ACHN (cell line): Measurements from ENCODE around the gene VPS35.

Experiments
- DNase-seq: peaks from one replicate; pipeline ENCODE4 v3.0.0-alpha.2; 2015
- in situ Hi-C: cut with HindIII; loops from 2 replicates; pipeline ENCODE4 v1.10.0; 2017; ENCODE audit warnings: low sequenced_read_pairs, low pct_ligation_motif_present, low pct_unique_long_range_greater_than_20kb

Gene VPS35

DNA sequence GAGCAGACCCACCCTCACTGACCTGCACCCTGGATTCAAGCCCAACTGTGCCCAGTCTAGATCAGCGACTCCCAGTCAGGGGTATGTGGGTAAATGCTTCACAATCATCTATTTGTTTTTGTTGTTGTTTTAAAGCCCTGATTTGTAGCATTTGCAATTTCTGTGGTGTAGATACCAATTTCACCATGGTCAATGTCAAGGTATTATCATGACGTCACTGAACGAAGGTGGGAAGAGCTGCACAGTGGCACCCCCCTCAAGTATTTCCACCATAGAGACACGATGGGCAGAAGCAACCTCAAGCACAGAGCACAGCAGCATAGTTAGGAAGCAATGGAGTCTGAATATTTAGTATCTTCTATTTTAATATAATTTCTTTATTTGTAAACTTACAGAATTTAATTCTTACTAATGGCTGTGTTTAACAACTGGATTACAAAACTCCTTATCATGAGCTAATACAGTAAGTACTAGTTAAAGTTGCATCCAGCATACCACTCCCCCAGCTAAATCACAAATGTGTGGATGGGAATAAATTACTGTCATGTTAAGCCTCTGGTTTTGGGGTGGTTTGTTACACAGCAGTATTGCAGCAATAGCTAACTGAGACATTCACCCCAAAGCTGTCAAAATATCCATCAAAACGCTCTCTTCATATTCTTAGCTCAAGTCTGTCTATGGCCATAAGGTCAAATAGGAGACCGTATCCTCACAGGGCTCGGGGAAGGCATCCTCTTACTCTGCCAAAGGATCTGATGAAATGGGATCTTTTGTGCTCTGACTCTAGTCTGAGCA is 26.0 kb upstream of the VPS35 start:
- in situ Hi-C loops, result no loop called here
- DNase-seq, result no peak

DNA sequence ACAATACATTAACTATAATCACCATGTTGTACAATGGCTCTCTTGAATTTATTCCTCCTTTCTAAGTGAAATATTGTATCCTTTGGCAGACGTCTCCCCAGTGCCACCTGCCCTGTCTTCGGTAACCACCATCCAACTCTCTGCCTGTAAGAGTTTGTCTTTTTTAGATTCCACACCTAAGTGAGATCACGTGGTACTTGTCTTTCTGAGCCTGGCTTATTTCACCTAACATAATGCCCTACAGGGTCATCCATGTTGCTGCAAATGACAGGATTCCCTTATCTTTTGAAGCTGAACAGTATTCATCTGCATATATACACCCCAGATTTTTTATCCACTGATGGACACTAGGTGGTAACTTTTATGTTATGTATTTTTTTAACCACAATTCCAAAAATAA is 24.7 kb upstream of the VPS35 start:
- in situ Hi-C loops, result no loop called here
- no peak for DNase-seq

DNA sequence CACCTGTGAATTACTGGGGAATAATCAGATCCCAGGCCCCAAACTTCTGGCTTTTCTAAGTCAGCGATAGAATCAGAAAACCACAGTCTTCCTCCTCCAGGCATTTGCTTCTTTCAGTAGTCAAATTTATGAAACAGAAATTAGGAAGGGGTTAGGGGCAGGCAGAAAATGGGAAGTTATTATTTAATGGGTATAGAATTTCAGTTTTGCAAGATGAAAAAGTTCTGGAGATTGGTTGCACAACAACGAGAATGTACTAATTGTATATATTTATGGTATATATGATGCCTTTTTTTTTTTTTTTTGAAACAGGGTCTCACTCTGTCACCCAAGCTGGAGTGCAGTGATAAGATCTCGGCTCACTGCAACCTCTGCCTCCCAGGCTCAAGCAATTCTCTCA is 23.9 kb upstream of the VPS35 start:
- in situ Hi-C loops, result no loop called here
- DNase-seq, result no peak

DNA sequence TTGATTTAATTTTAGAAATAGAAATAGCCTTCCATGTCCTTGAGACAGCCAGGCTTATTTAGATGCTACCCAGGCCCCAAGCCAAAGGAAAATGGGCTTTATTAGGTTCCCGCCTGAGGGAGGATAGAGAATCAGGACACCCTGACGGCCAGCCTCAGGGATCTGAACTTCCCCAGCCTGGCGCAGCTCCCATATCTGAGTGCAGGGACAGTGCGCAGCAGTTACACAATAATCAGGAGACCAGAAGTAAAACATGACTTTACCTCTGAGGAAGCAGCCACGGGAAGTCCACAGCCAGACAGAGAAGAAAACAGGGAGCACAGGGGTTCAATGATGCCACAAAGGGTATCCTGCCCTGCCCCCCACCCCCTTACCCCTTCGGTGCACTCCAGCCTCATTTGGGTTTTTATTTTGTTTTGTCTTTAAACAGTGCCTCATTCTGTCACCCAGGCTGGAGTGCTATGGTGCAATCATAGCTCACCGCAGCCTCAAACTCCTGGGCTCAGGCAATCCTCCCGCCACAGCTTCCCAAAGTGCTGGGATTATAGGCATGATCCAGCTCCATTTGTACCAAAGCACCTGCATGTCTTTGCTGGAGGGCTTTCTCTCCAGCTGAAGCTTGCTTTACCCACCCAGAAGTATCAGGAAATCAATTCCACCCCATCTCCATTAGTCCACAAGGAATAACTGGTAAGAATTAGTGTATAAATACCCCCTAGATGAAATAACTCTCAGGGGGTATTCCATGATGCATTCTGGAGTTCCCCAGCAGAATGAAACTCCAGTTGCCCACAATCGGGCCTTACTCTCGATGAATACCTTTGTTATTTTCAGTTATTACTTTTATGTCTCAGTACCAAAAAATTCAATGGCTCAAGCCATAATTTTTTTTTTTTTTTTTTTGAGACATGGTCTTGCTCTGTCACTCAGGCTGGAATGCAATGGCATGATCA is 22.4 kb upstream of the VPS35 start:
- in situ Hi-C loops, result no loop called here
- DNase-seq, result no peak

DNA sequence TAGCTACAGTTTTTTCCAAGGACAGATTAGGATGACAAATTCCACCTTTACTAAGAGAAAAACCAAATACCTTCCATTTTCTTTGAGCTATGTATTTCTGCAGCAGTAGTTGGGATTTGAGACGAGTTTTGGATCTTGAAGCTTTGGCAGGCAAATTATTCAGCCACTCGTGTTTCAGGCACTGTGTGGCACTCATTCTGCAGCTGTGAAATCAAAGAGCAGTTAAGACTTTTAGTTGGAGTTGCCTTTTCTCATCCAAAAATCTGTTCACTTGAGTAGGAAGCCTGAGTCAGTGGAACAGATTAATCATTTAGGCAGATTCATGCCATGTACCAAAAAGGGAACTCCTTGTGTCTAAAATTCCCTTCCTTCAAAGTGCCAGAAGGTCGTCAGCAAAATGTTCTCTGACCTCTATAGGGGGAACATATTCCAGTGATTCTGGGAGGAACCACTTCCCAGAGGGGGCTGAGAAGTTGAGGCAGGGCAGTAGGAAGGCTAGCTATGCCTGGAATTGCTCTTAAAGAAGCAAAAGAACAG is 20.6 kb upstream of the VPS35 start:
- no peak for DNase-seq
- in situ Hi-C loops, result no loop called here

DNA sequence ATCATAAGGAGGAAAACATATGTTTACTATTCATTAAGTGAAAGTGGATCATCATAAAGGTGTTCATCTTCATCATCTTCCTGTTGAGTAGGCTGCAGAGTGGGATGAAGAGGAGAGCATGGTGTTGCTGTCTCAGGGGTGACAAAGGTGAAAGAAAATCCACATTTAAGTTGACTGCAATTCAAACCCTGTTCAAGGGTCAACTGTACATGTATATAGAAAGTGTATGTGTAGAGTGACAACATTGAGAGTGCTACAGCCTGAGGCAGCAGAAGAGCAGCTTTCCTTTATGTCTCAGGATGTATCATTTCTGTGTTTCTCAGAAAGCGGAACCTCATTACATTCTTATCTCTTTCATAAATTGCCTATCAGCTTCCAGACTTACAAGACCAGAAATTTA is 17.7 kb upstream of the VPS35 start:
- DNase-seq, result no peak
- in situ Hi-C loops, result no loop called here

DNA sequence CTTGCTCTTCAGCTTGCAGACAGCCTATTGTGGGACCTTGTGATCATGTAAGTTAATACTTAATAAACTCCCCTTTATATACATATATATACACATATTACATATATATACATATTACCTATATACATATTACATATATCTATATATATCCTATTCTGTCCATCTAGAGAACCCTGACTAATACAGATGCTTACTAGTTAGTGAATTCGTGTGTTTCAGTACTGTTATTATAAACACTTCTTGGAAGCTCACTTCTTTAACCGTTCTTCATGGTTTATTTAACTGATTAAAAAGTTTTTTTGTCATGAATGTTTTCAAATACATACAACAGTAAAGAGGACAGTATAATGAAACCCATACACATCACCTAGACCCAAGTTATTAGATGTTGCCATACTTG is 13.1 kb upstream of the VPS35 start:
- in situ Hi-C loops, result no loop called here
- DNase-seq, result no peak

DNA sequence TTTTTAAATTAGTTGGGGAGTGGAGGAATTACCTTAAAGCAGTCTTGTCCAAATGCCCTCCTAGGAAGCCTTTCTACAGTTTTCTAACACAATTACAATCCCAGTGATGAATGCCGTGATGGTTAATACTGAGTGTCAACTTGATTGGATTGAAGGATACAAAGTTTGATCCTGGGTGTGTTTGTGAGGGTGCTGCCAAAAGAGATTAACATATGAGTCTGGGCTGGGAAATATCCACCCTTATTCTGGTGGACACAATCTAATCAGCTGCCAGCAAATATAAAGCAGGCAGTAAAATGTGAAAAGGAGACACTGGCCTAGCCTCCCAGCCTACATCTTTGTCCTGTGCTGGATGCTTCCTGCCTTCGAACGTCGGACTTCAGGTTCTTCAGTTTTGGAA is 12.6 kb upstream of the VPS35 start:
- no peak for DNase-seq

DNA sequence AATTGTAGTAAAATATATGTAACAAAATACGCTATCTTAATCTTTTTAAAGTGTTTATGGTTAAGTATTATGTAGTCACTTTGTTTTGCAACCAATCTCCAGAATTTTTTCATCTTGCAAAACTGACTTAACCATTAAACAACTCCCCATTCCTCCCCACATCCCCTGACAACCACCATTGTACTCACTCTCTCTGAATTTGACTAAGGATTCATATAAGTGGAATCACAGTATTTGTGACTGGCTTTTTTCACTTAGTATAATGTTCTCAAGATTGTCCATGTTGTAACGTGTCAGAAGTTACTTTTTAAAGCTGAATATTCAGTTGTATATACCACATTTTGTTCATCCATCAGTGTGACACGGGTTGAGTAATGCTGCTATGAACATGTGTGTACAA is 11.1 kb upstream of the VPS35 start:
- DNase-seq, result no peak
- in situ Hi-C loops, result no loop called here

More for the DNA sequence above, 12.6 kb upstream of the VPS35 start:
- in situ Hi-C loops, result no loop called here

DNA sequence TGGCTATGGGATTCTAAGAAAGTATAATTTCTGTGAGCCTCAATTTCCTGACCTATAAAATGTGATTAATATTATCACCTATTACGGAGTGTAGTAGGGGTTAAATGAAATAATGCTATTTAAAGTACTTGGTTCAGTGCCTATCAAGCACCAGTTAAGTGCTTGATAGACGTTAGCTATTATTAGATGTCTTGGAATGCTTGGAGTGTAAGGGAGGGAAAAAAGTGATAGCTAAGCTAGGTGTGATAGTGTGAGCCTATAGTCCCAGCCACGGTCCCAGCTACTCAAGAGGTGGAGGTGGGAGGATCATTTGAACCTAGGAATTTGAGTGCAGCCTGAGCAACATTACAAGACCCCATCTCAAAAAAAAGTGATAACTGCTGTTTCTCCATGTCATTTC is 8.0 kb upstream of the VPS35 start:
- no peak for DNase-seq
- in situ Hi-C loops, result no loop called here

DNA sequence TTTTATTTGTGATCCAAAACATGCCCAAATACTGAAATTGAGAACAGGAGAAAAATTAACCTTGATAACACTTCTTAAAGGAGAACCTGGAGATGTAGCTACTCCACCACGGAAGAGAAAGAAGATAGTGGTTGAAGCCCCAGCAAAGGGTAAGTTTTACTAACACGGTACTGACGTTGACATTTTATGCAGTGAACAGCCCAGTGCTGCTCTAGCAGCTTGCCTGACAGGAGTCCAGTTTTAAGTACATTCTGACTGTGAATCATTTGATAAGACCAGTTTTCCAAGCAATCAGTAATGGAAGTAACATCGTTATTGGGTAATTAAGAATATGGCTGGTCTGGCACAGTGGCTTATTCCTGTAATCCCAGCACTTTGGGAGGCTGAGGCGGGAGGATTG is 7.0 kb upstream of the VPS35 start:
- no peak for DNase-seq
- in situ Hi-C loops, result no loop called here

DNA sequence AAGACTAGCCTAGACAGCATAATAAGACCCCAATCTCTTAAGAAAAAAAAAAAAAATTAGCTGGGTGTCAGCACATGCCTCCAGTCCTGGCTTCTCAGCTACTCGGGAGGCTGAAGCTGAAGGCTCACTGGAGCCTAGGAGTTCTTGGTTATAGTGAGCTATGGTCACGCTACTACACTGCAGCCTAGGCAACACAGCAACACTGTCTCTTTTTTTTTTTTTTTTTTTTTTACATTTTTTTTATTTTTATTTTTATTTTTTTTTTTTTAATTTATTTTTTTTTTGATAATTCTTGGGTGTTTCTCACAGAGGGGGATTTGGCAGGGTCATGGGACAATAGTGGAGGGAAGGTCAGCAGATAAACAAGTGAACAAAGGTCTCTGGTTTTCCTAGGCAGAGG is 4.6 kb upstream of the VPS35 start:
- in situ Hi-C loops, result no loop called here
- no peak for DNase-seq

DNA sequence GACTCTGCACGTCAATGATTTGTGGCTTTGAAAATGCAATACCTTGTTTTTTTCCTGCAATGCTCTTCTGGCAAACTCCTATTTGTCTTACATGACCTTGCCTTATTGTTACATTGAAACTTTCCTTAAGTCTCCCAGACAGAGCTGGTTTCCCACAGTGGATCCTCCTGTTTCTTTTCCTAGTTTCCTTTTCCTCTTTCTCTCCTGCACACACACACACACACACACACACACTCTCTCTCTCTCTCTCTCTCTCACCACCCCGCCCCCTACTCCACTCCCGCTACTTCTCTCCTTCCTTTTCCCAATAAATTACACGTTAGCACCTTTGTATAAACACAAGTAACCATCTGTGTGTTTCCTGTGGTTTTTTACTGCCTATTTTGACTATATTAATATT is 2.7 kb upstream of the VPS35 start:
- DNase-seq, result no peak
- in situ Hi-C loops, result no loop called here

DNA sequence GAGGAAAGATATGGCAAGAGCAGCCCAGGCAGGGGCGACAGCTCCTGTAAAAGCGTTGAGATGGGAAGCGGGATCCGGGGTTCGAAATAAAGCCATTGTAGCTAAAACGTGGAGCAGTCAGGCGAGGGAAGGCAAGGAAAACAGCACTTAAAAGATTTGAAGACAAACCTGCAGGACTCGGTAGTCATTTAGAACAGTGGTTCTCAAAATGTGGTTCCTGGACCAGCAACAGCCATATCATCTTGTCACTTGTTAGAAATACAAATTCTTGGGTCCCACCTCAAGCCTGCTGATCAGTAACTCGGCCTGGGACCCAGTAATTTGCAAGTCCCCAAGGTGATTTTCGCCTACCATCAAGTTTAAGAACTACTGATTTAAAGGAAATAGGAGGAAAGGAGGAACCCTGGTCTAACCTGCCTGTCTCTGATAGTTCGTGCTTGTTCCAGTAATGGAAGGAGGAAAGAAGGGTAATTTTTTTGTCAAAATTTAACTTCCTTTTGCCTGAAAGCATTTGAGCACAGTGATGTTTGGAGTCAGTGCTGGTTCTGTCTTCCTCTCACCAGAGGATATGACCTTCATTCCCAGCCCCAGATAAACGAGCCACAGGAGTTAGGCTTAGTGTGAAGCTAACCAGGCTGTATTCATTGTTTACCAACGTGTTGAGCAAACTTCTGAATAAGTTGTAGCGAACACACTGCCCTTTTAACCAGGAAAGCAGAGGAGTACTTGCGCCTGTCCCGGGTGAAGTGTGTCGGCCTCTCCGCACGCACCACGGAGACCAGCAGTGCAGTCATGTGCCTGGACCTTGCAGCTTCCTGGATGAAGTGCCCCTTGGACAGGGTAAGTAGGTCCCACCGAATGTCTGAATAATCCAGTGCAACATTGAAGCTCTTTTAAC is 1.6 kb upstream of the VPS35 start:
- in situ Hi-C loops, result no loop called here
- no peak for DNase-seq

DNA sequence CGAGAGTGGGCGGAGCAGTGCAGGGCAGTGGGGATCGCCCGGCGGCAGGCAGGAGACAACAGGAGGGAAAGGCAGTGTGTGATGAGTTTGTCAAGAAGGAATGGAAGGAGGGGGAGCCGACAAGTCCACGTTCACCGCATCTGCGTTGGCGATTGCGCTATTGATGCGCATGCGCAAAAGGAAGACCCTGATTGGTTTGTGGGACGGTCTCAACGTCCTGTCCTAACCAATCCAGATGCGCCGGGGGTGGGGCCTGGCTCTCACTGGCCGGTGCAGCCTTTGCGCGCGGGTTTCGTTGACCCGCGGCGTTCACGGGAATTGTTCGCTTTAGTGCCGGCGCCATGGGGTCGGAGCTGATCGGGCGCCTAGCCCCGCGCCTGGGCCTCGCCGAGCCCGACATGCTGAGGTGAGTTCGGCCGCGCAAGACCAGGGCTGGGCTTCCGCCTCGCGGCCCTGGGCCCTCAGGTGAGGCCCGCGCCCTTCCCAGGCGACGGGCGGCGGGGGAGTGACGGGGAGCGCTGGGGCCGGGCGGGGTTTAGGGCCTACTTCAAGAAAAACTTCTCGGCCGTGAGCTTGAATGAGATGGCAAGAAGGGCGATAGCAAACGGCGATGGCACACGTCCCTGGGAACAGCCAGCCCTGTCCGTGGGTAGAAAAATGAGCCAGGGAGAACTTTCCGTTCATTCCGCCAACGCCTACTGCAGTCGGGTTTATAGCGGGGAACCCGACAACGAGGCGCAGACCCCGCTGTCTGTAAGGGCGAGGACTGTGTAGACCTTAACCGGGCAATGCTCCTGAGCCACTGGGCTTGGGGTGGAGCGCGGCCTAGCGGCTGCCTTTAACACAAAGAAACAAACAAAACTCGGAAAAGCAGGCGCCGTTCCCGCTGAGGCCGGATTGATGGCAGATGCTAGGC is 645 bp upstream of the VPS35 start, which contains the start of gene ORC6:
Gene ORC6 (plus strand): TSS at position 295 of the 916 bp plus-strand sequence. CDS start 47 bp downstream, at position 342.
- in situ Hi-C loops, result no loop called here

DNA sequence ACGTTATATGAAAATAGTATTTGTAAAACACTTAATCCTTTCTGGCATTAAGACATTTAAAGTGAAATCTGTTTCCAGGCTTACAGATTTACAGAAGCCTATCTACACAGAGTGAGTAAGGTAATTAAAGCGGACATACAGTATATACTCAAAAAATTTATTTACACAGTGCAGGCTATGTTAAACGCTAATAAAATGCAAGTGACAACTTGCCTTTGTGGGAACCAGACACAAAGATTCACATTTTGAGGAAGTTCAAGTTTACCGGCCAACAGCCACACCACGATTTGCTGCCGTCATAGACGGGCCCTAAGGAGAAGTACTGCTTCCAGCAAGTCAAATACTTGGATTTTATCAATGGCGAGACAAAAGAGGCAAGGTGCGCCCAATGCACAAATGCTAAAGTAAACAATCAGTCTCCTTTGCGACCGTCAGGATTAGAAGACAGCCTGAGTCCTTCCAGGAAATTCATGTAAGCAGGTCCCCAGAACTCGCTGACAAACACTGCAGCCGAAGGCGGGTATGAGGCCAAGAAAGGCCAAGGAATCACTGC is 801 bp downstream of the VPS35 start:
- in situ Hi-C loops, result no loop called here
- DNase-seq, result no peak

More for the DNA sequence above, 645 bp upstream of the VPS35 start, which contains the start of gene ORC6:
- DNase-seq, result peak; percentile 98

DNA sequence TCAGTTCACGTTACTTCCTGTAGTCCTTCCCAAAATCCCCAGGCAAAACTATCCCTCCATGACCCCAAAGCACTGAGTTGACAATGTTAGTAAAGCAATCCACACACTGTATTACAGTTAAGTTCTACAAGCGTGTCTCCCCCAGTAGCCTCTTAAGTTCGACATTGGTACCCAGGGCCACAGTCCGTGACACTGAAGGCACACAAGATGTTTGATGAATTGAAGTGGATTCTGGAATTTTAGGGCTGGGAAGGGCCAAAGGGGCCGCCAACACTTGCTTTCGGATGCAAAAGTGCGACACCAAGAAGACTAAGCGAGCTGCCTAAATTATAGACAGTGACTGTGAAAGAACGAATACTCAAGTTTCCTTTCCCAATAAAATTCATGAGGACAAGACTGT is 1.5 kb downstream of the VPS35 start:
- in situ Hi-C loops, result no loop called here
- DNase-seq, result no peak
